Stimulated activated CD4-positive, alpha-beta T cell treated with anti-CD3 and anti-CD28 coated beads, Interleukin-4, amount 100 ng/mL, for 4 hours (primary cell): ENCODE data around the gene PLXNB1.
"Not testable (repeated sequence)": the region's sequence is repeated elsewhere in the genome, so short reads cannot be mapped to it uniquely, and the experiment has no call there.

ENCODE experiments used
- DNase-seq, 2 experiments: peaks; one replicate each; pipeline ENCODE4 v3.0.0-alpha.2; 2020

Gene PLXNB1

GRCh38 chr3:48404440-48405342 lies 25.2 kb downstream of the PLXNB1 start:
- no peak for DNase-seq

GRCh38 chr3:48403533-48404439 lies 26.1 kb downstream of the PLXNB1 start:
- no peak for DNase-seq

- DNase-seq = no peak
Observed at GRCh38 chr3:48402907-48403306, 27.0 kb downstream of the PLXNB1 start.

GRCh38 chr3:48402281-48402732 lies 27.6 kb downstream of the PLXNB1 start:
- no peak for DNase-seq

- DNase-seq = not testable (repeated sequence)
Observed at GRCh38 chr3:48401434-48401901, 28.4 kb downstream of the PLXNB1 start.

- peak; percentile 31 to 56 for DNase-seq
Observed at GRCh38 chr3:48400824-48401433, 29.0 kb downstream of the PLXNB1 start.

- DNase-seq = no peak
Observed at GRCh38 chr3:48399387-48400172, 30.3 kb downstream of the PLXNB1 start.

GRCh38 chr3:48398701-48399386 lies 31.0 kb downstream of the PLXNB1 start:
- no peak for DNase-seq

GRCh38 chr3:48397767-48398681 lies 31.9 kb downstream of the PLXNB1 start:
- no peak for DNase-seq

GRCh38 chr3:48395714-48396113 lies 34.2 kb downstream of the PLXNB1 start:
- no peak for DNase-seq

- DNase-seq = no peak
Observed at GRCh38 chr3:48394391-48394790, 35.5 kb downstream of the PLXNB1 start.

- no peak for DNase-seq
Observed at GRCh38 chr3:48388966-48389365, 40.9 kb downstream of the PLXNB1 start.

GRCh38 chr3:48387634-48388033 lies 42.3 kb downstream of the PLXNB1 start:
- no peak for DNase-seq

GRCh38 chr3:48372862-48373435 lies 56.9 kb downstream of the PLXNB1 start:
- no peak for DNase-seq

- DNase-seq = no peak
Observed at GRCh38 chr3:48372377-48372770, 57.5 kb downstream of the PLXNB1 start.

- no peak for DNase-seq
Observed at GRCh38 chr3:48371651-48372376, 58.1 kb downstream of the PLXNB1 start, which contains the start of gene FBXW12. Gene FBXW12 (plus strand): TSS chr3:48372219. CDS start chr3:48372768, 549 bp downstream.

- no peak for DNase-seq
Observed at GRCh38 chr3:48370333-48370713, 59.6 kb downstream of the PLXNB1 start.

GRCh38 chr3:48369693-48370332 lies 60.1 kb downstream of the PLXNB1 start:
- DNase-seq = no peak

GRCh38 chr3:48367201-48367600 lies 62.7 kb downstream of the PLXNB1 start:
- DNase-seq = no peak
